K562 (cell line): ENCODE measurements around the gene NME7. TPM values are rescaled to one million over a fixed set of nuclear protein-coding genes. Genes with fewer than 3 reads are reported as not detected.

Experiments used
- CBX3 ChIP-seq, 2 experiments: IDR thresholded peaks; 1 replicate in 1 of 2; 2 replicates in 1 of 2; pipeline ENCODE4 v1.6.1; 2012; ENCODE audit warnings: inconsistent platforms in 2 of 2, low read length in 2 of 2, borderline replicate concordance in 1 of 2, control low read depth in 1 of 2
- CC2D1A ChIP-seq: fragments of 450-650 bp; IDR thresholded peaks from 2 replicates; pipeline ENCODE4 v1.6.1; 2017; ENCODE audit warnings: mild to moderate bottlenecking
- MIER1 ChIP-seq: fragments of 450-650 bp; IDR thresholded peaks from 2 replicates; pipeline ENCODE4 v1.6.1; 2016; ENCODE audit warnings: antibody characterized with exemption, mild to moderate bottlenecking, low read depth
- NFYB ChIP-seq: IDR thresholded peaks from 2 replicates; pipeline ENCODE4 v1.6.1; 2011; ENCODE audit warnings: mild to moderate bottlenecking, moderate library complexity; ENCODE audit not compliant: insufficient read length; ENCODE audit errors: extremely low read depth
- NR2F6 ChIP-seq: fragments of 450-650 bp; formaldehyde crosslinking; IDR thresholded peaks from 2 replicates; pipeline ENCODE4 v1.4.0; 2020; ENCODE audit warnings: mild to moderate bottlenecking
- POLR2AphosphoS5 ChIP-seq: IDR thresholded peaks from 2 replicates; pipeline ENCODE4 v1.6.1; 2011; ENCODE audit warnings: mild to moderate bottlenecking, low read depth, low read length, moderate library complexity; ENCODE audit not compliant: control insufficient read depth, insufficient read depth
- TCF3 ChIP-seq: sonication (generic); formaldehyde crosslinking; IDR thresholded peaks from 2 replicates; pipeline ENCODE4 v1.4.0; 2020; ENCODE audit warnings: mild to moderate bottlenecking, missing genetic modification reagents
- TEAD4 ChIP-seq, 2 experiments: sonication (generic) in 1 of 2; formaldehyde crosslinking in 1 of 2; IDR thresholded peaks; 2 replicates each; pipeline versions ENCODE4 v1.6.1 to v1.8.0; 2012 to 2022; ENCODE audit warnings: borderline replicate concordance in 1 of 2, inconsistent platforms in 1 of 2, low read length in 1 of 2, mild to moderate bottlenecking in 1 of 2, missing genetic modification reagents in 1 of 2
- ZC3H4 ChIP-seq: sonication (generic); formaldehyde crosslinking; IDR thresholded peaks from 2 replicates; pipeline ENCODE4 v1.9.0; 2021; ENCODE audit warnings: missing genetic modification reagents, borderline replicate concordance
- ZNF3 ChIP-seq: fragments of 250-450 bp; sonication (Bioruptor Pico); IDR thresholded peaks from 2 replicates; pipeline ENCODE4 v1.5.0; 2021; ENCODE audit warnings: mild to moderate bottlenecking, moderate library complexity
- ZNF584 ChIP-seq: fragments of 200-800 bp; sonication (Bioruptor generic); IDR thresholded peaks from 2 replicates; pipeline ENCODE4 v1.6.1; 2016; ENCODE audit warnings: low read depth, mild to moderate bottlenecking, missing genetic modification characterization, missing compliant biosample characterization
- polyA plus RNA-seq, 8 experiments: library from polyadenylated mRNA; depleted of rRNA in 4 of 8; stranded (reverse) in 5 of 8; unstranded in 3 of 8; fragments of >200 nt; fragmentation: Nextera tagmentation in 2 of 8; fragmentation: Illumina TruSeq in 1 of 8; extraction: Ambion mirVana in 2 of 8; extraction: Trizol in 1 of 8; gene quantifications; 2 replicates each; pipeline versions ENCODE4 v1.2.1 to v1.2.3, GENCODE V29; 2011 to 2014; ENCODE audit warnings: inconsistent platforms in 1 of 8, missing spikeins in 1 of 8
- total RNA-seq, 7 experiments: library from RNA; depleted of rRNA in 6 of 7; stranded (reverse); fragments of >200 nt in 6 of 7; fragmentation: Illumina TruSeq in 2 of 7; extraction: Trizol in 2 of 7; gene quantifications; 2 replicates each; pipeline versions ENCODE4 v1.2.1 to v1.2.3, GENCODE V29; 2011 to 2021; ENCODE audit warnings: low replicate concordance in 1 of 7
- TF ChIP-seq, protein P1 (sequence below): fragments of 450-650 bp; IDR thresholded peaks from 2 replicates; pipeline ENCODE4 v1.6.1; 2016; ENCODE audit warnings: mild to moderate bottlenecking
- TF ChIP-seq, protein P2 (sequence below): IDR thresholded peaks from 2 replicates; pipeline ENCODE4 v1.6.1; 2012; ENCODE audit warnings: low read depth, low read length, improper control_type of control experiment, borderline replicate concordance
- TF ChIP-seq, protein P3 (sequence below): fragments of 450-650 bp; IDR thresholded peaks from 2 replicates; pipeline ENCODE4 v1.6.1; 2017; ENCODE audit warnings: antibody characterized with exemption, mild to moderate bottlenecking
- TF ChIP-seq, protein P4 (sequence below): fragments of 250-450 bp; sonication (Bioruptor Pico); IDR thresholded peaks from 2 replicates; pipeline ENCODE4 v1.9.0; 2021; ENCODE audit warnings: mild to moderate bottlenecking
- TF ChIP-seq, protein P5 (sequence below): fragments of 250-450 bp; sonication (Bioruptor Pico); IDR thresholded peaks from 2 replicates; pipeline ENCODE4 v1.5.0; 2022; ENCODE audit warnings: mild to moderate bottlenecking

The NME7 gene
- total and polyA plus RNA-seq, 9 of the 15 experiments (the other 6 are each of a cell fraction or from before 2014, with no cell fraction given) = 7.9 to 43.2 (median 23.9) TPM

DNA sequence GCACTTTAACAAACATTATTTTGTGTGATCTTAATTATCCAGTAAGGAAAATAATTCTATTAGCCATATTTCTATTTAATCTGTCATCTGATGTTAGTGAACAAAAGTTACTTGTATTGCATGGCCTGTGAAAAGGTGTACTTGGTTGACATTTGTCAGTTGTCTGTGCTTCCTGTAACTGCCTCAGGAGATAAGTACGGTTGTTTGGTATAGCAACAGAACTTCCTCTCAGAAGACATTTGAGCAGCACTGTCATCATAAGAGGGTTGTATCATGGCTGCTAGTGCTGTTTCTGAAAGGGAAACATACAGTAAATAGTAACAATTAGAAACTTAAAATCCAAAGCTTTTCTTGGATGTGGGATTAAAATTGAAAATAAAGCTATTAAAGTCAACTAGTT, 3.8 kb upstream of the NME7 start (continued):
- TF ChIP-seq POLR2AphosphoS5 = 0 out of 2 replicates have a peak, but pooled peaks have one; percentile 34
- TF ChIP-seq ZNF3 (CRISPR knock-in tag) = no peak
- TF ChIP-seq ZC3H4 (CRISPR knock-in tag) = no peak
- no peak for TF ChIP-seq NFYB
- TF ChIP-seq TCF3 (CRISPR knock-in tag) = peak; percentile 61
- TF ChIP-seq MIER1 = no peak
- no peak for TF ChIP-seq ZNF584 (CRISPR knock-in tag)
- peak in 1 of 2 experiments; percentile 48; a peak in 1 of 3 replicates for TF ChIP-seq CBX3 (IDR thresholded peaks at IDR 0.05; ENCODE audit: borderline replicate concordance in 1 of 2, low read length in 2 of 2)
- no peak for TF ChIP-seq NR2F6 (CRISPR knock-in tag)
- TF ChIP-seq, protein P1, sequence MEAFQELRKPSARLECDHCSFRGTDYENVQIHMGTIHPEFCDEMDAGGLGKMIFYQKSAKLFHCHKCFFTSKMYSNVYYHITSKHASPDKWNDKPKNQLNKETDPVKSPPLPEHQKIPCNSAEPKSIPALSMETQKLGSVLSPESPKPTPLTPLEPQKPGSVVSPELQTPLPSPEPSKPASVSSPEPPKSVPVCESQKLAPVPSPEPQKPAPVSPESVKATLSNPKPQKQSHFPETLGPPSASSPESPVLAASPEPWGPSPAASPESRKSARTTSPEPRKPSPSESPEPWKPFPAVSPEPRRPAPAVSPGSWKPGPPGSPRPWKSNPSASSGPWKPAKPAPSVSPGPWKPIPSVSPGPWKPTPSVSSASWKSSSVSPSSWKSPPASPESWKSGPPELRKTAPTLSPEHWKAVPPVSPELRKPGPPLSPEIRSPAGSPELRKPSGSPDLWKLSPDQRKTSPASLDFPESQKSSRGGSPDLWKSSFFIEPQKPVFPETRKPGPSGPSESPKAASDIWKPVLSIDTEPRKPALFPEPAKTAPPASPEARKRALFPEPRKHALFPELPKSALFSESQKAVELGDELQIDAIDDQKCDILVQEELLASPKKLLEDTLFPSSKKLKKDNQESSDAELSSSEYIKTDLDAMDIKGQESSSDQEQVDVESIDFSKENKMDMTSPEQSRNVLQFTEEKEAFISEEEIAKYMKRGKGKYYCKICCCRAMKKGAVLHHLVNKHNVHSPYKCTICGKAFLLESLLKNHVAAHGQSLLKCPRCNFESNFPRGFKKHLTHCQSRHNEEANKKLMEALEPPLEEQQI = no peak
- TF ChIP-seq TEAD4 (IDR thresholded peaks at IDR 0.05; ENCODE audit: low read length) = peak; percentile 36; the same call in 1 of the 2 replicates
- TF ChIP-seq TEAD4 (CRISPR knock-in tag; IDR thresholded peaks at IDR 0.05; ENCODE audit: borderline replicate concordance) = no peak
- no peak for TF ChIP-seq CC2D1A
- TF ChIP-seq, protein P2, sequence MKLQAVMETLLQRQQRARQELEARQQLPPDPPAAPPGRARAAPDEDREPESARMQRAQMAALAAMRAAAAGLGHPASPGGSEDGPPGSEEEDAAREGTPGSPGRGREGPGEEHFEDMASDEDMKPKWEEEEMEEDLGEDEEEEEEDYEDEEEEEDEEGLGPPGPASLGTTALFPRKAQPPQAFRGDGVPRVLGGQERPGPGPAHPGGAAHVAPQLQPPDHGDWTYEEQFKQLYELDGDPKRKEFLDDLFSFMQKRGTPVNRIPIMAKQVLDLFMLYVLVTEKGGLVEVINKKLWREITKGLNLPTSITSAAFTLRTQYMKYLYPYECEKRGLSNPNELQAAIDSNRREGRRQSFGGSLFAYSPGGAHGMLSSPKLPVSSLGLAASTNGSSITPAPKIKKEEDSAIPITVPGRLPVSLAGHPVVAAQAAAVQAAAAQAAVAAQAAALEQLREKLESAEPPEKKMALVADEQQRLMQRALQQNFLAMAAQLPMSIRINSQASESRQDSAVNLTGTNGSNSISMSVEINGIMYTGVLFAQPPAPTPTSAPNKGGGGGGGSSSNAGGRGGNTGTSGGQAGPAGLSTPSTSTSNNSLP = no peak
- TF ChIP-seq, protein P3, sequence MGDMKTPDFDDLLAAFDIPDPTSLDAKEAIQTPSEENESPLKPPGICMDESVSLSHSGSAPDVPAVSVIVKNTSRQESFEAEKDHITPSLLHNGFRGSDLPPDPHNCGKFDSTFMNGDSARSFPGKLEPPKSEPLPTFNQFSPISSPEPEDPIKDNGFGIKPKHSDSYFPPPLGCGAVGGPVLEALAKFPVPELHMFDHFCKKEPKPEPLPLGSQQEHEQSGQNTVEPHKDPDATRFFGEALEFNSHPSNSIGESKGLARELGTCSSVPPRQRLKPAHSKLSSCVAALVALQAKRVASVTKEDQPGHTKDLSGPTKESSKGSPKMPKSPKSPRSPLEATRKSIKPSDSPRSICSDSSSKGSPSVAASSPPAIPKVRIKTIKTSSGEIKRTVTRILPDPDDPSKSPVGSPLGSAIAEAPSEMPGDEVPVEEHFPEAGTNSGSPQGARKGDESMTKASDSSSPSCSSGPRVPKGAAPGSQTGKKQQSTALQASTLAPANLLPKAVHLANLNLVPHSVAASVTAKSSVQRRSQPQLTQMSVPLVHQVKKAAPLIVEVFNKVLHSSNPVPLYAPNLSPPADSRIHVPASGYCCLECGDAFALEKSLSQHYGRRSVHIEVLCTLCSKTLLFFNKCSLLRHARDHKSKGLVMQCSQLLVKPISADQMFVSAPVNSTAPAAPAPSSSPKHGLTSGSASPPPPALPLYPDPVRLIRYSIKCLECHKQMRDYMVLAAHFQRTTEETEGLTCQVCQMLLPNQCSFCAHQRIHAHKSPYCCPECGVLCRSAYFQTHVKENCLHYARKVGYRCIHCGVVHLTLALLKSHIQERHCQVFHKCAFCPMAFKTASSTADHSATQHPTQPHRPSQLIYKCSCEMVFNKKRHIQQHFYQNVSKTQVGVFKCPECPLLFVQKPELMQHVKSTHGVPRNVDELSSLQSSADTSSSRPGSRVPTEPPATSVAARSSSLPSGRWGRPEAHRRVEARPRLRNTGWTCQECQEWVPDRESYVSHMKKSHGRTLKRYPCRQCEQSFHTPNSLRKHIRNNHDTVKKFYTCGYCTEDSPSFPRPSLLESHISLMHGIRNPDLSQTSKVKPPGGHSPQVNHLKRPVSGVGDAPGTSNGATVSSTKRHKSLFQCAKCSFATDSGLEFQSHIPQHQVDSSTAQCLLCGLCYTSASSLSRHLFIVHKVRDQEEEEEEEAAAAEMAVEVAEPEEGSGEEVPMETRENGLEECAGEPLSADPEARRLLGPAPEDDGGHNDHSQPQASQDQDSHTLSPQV = peak; percentile 54; the same call in 1 of the 2 replicates
- TF ChIP-seq, protein P4, sequence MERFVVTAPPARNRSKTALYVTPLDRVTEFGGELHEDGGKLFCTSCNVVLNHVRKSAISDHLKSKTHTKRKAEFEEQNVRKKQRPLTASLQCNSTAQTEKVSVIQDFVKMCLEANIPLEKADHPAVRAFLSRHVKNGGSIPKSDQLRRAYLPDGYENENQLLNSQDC = no peak
- TF ChIP-seq, protein P5, sequence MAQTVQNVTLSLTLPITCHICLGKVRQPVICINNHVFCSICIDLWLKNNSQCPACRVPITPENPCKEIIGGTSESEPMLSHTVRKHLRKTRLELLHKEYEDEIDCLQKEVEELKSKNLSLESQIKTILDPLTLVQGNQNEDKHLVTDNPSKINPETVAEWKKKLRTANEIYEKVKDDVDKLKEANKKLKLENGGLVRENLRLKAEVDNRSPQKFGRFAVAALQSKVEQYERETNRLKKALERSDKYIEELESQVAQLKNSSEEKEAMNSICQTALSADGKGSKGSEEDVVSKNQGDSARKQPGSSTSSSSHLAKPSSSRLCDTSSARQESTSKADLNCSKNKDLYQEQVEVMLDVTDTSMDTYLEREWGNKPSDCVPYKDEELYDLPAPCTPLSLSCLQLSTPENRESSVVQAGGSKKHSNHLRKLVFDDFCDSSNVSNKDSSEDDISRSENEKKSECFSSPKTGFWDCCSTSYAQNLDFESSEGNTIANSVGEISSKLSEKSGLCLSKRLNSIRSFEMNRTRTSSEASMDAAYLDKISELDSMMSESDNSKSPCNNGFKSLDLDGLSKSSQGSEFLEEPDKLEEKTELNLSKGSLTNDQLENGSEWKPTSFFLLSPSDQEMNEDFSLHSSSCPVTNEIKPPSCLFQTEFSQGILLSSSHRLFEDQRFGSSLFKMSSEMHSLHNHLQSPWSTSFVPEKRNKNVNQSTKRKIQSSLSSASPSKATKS (CRISPR knock-in tag) = no peak
